K562 (cell line): Measurements from ENCODE around the gene ENDOV.

Source experiments
- ADNP ChIP-seq: fragments of 200-800 bp; sonication (Bioruptor generic); IDR thresholded peaks from 2 replicates; pipeline ENCODE4 v1.6.1; 2016; ENCODE audit warnings: missing genetic modification characterization, missing compliant biosample characterization
- BCLAF1 ChIP-seq, 2 experiments: fragments of 450-650 bp in 1 of 2; IDR thresholded peaks; 2 replicates each; pipeline ENCODE4 v1.6.1; 2011 to 2017; ENCODE audit warnings: low read depth in 2 of 2, antibody characterized with exemption in 1 of 2, borderline replicate concordance in 1 of 2, low read length in 1 of 2, mild to moderate bottlenecking in 1 of 2, mixed read lengths in 1 of 2; ENCODE audit not compliant: control insufficient read depth in 1 of 2
- KLF16 ChIP-seq: IDR thresholded peaks from 2 replicates; pipeline ENCODE4 v1.6.1; 2016; ENCODE audit warnings: antibody characterized with exemption
- NRF1 ChIP-seq, 2 experiments: fragments of 450-650 bp; IDR thresholded peaks in 1 of 2; conservative IDR thresholded peaks in 1 of 2; 2 replicates each; pipeline ENCODE4 v1.6.1; 2014; ENCODE audit warnings: mild to moderate bottlenecking in 2 of 2
- PREB ChIP-seq: sonication (generic); formaldehyde crosslinking; IDR thresholded peaks from 2 replicates; pipeline ENCODE4 v1.8.1; 2023; ENCODE audit warnings: mild to moderate bottlenecking, missing genetic modification reagents
- RHOXF2B ChIP-seq: fragments of 250-450 bp; sonication (Bioruptor Pico); conservative IDR thresholded peaks from 2 replicates; pipeline ENCODE4 v1.5.1; 2021
- ZBTB43 ChIP-seq: sonication (generic); formaldehyde crosslinking; IDR thresholded peaks from 2 replicates; pipeline ENCODE4 v1.8.0; 2023; ENCODE audit warnings: mild to moderate bottlenecking, missing genetic modification reagents

GRCh38 chr17:80480248-80480647, 65.3 kb downstream of the ENDOV start:
- TF ChIP-seq RHOXF2B: no peak
- TF ChIP-seq KLF16: no peak
- TF ChIP-seq BCLAF1 (IDR thresholded peaks at IDR 0.05; ENCODE audit: borderline replicate concordance in 1 of 2, control insufficient read depth in 1 of 2, low read depth in 2 of 2, low read length in 1 of 2): no peak
- no peak for TF ChIP-seq ZBTB43 (CRISPR knock-in tag)
- no peak for TF ChIP-seq ADNP (tag)
- no peak for TF ChIP-seq PREB
- TF ChIP-seq NRF1 (conservative IDR thresholded peaks at IDR 0.05 in 1 of 2, IDR thresholded peaks at IDR 0.05 in 1 of 2): no peak
